Measurements from ENCODE around the gene GRIK3. TPM values are rescaled to one million over a fixed set of nuclear protein-coding genes. Genes with fewer than 3 reads are reported as not detected.

GRIK3 gene
- polyA plus RNA-seq, 2 of the 4 experiments (the other 2 are of a cell fraction): not detected

DNA sequence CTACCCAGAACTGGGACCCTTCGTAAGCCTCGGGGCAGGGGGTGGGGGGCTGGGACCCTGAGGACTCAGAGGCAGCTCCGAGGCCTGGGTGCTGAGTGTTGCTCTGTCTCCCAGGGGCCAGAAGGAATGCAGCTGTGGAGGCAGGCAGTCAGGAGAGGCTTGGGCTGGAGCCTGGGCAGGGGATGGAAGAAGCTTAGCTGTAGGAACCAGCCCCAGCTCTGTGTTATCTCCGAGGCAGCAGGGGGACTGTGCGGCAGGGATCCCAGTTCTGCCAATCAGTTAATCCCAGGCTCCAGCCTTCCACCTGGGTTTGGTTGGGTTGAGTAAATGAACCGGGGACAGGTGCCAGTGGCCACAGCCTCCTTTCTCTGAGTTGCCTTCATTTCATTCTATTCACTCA lies 8.2 kb upstream of the GRIK3 start:
- WGBS (ENCODE audit: missing lambda C conversion rate): 0% methylated on average over 2 of the region's 6 CpGs
- no peak for ATAC-seq

DNA sequence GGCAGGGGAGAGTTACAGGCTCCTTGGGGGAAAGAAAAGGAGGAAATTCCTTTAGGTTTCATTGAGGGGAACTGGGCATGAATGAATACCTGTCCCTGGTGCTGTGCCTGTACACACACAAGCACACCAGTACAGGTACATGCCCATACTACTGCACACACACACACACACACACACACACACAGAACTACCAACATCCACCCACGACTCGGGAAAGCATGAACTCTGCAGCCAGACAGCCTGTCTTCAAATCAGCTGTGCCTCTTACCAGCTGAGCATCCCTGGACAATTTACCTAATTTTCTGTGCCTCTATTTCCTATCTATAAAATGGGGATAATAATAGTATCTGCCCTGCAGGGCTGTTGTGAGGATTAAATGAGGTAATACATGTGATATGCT lies 7.2 kb upstream of the GRIK3 start:
- no peak overlapping the region for H3K4me2 ChIP-seq
- H3K9me3 ChIP-seq: no peaks in the 10 kb centered on the region
- POLR2A ChIA-PET: no interaction called here
- WGBS (ENCODE audit: missing lambda C conversion rate): 13% methylated on average over 2 of the region's 2 CpGs
- H3K4me3 ChIP-seq: no peak overlapping the region
- H3K27ac ChIP-seq: no peak overlapping the region
- no peak for TF ChIP-seq SMC3 (IDR thresholded peaks at IDR 0.05)
- no peak for TF ChIP-seq FOSL2 (IDR thresholded peaks at IDR 0.05)
- no peak for TF ChIP-seq FOSL2 (CRISPR knock-in tag; IDR thresholded peaks at IDR 0.05)
- FAIRE-seq: no peak
- ATAC-seq: no peak
- H3K4me1 ChIP-seq: no peaks in the 10 kb centered on the region
- DNase-seq (ENCODE audit: low read depth in 1 of 2, low spot score in 1 of 2): no peak
- CTCF ChIA-PET: no interaction called here

More for the DNA sequence above, 8.2 kb upstream of the GRIK3 start:
- FAIRE-seq (no peak), DNase-seq (ENCODE audit: low read depth in 1 of 2, low spot score in 1 of 2) (no peak)
- Histone ChIP-seq H3K4me1 (no peaks in the 10 kb centered on the region), H3K27ac (no peak overlapping the region), H3K4me2 (no peak overlapping the region), H3K9me3 (no peaks in the 10 kb centered on the region), H3K4me3 (no peak overlapping the region)
- ChIA-PET POLR2A (no interaction called here), CTCF (interaction anchor here (0.7 kb wide), 1 partner anchor 462 kb away, joined by 3 read pairs; no protein-coding TSS in a partner anchor)
- no peak for TF ChIP-seq GATA3 (IDR thresholded peaks at IDR 0.05; ENCODE audit: borderline replicate concordance)
- TF ChIP-seq, protein P1, sequence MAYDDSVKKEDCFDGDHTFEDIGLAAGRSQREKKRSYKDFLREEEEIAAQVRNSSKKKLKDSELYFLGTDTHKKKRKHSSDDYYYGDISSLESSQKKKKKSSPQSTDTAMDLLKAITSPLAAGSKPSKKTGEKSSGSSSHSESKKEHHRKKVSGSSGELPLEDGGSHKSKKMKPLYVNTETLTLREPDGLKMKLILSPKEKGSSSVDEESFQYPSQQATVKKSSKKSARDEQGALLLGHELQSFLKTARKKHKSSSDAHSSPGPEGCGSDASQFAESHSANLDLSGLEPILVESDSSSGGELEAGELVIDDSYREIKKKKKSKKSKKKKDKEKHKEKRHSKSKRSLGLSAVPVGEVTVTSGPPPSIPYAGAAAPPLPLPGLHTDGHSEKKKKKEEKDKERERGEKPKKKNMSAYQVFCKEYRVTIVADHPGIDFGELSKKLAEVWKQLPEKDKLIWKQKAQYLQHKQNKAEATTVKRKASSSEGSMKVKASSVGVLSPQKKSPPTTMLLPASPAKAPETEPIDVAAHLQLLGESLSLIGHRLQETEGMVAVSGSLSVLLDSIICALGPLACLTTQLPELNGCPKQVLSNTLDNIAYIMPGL (CRISPR knock-in tag; IDR thresholded peaks at IDR 0.05; ENCODE audit: borderline replicate concordance): no peak
- TF ChIP-seq SREBF2 (IDR thresholded peaks at IDR 0.05): no peak
- no peak for TF ChIP-seq FOSL2 (IDR thresholded peaks at IDR 0.05)
- TF ChIP-seq FOSL2 (CRISPR knock-in tag; IDR thresholded peaks at IDR 0.05): no peak
- TF ChIP-seq RFX5 (IDR thresholded peaks at IDR 0.05): no peak
- TF ChIP-seq CHD4 (IDR thresholded peaks at IDR 0.05; ENCODE audit: borderline replicate concordance): no peak
- no peak for TF ChIP-seq JUN (IDR thresholded peaks at IDR 0.05)
- TF ChIP-seq RARB (CRISPR knock-in tag; IDR thresholded peaks at IDR 0.05): no peak
- TF ChIP-seq NPAS2 (CRISPR knock-in tag; IDR thresholded peaks at IDR 0.05; ENCODE audit: borderline replicate concordance): no peak
- no peak for TF ChIP-seq MAZ (IDR thresholded peaks at IDR 0.05; ENCODE audit: borderline replicate concordance, low read depth, low read length)

DNA sequence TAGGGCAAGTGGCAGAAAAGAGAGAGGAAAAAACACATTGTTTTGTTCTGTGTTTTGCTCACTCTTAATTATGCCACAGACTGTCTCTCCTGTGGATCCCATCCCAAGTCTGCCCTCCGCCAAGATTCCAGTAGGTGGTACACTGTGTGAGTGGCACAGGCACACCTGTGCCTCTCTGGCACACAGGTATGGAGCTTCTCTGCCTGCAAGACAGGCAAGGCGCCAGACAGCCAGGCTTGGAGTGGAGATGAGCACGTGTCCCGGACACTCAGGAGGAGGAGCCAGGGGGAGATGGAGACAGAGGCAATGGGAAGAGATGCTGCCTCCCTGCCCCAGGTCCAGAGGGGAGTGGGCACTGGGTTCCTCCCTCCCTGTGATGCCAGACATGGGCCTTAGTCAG lies 6.5 kb upstream of the GRIK3 start:
- WGBS (ENCODE audit: missing lambda C conversion rate): 4% methylated on average over 4 of the region's 4 CpGs
- TF ChIP-seq BHLHE40 (IDR thresholded peaks at IDR 0.05; ENCODE audit: low read depth, low read length) (no peak), SREBF2 (IDR thresholded peaks at IDR 0.05) (no peak), FOSL2 (IDR thresholded peaks at IDR 0.05) (no peak), FOSL2 (CRISPR knock-in tag; IDR thresholded peaks at IDR 0.05) (no peak), JUN (IDR thresholded peaks at IDR 0.05) (no peak), KDM1A (IDR thresholded peaks at IDR 0.05; ENCODE audit: low read depth) (no peak)
- TF ChIP-seq, protein P2, sequence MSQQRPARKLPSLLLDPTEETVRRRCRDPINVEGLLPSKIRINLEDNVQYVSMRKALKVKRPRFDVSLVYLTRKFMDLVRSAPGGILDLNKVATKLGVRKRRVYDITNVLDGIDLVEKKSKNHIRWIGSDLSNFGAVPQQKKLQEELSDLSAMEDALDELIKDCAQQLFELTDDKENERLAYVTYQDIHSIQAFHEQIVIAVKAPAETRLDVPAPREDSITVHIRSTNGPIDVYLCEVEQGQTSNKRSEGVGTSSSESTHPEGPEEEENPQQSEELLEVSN (IDR thresholded peaks at IDR 0.05; ENCODE audit: borderline replicate concordance, low read depth): no peak
- POLR2A ChIA-PET: no interaction called here
- H3K27ac ChIP-seq: no peak overlapping the region
- FAIRE-seq: no peak
- no peak overlapping the region for H3K4me3 ChIP-seq
- H3K4me2 ChIP-seq: no peak overlapping the region
- H3K9me3 ChIP-seq: no peaks in the 10 kb centered on the region
- DNase-seq (ENCODE audit: low read depth in 1 of 2, low spot score in 1 of 2): no peak
- CTCF ChIA-PET: interaction anchor here (0.7 kb wide), 1 partner anchor 463 kb away, joined by 3 read pairs; no protein-coding TSS in a partner anchor
- ATAC-seq: no peak
- no peaks in the 10 kb centered on the region for H3K4me1 ChIP-seq

DNA sequence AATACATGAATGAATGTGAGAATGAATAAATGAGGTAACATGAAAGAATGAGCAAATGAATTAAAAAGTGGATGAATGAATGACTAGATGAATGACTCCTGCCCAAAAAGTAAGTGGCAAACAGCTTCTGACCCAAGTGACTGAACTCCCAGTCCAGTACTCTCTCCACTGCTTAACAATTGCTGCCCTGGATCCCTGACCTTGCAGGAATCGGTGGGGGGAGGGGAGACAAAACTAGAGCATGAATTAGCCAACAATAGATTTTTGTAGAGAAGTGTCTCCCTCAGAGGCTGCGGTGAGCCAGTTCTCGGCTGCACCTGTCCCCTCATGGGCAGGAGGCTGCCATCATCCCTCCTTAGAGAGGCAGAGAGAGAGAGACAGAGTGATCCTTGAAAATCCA lies 5.9 kb upstream of the GRIK3 start:
- Histone ChIP-seq H3K9me3 (no peaks in the 10 kb centered on the region), H3K4me1 (no peaks in the 10 kb centered on the region), H3K4me2 (no peak overlapping the region), H3K27ac (no peak overlapping the region), H3K4me3 (no peak overlapping the region)
- FAIRE-seq (no peak), ATAC-seq (no peak), DNase-seq (ENCODE audit: low read depth in 1 of 2, low spot score in 1 of 2) (no peak)
- CTCF ChIA-PET: interaction anchor here (0.7 kb wide), 1 partner anchor 463 kb away, joined by 3 read pairs; no protein-coding TSS in a partner anchor
- TF ChIP-seq POLR2AphosphoS2 (conservative IDR thresholded peaks at IDR 0.05; ENCODE audit: low read length): no peak
- no peak for TF ChIP-seq HOXA7 (CRISPR knock-in tag; IDR thresholded peaks at IDR 0.05)
- TF ChIP-seq, protein P1 (CRISPR knock-in tag; IDR thresholded peaks at IDR 0.05; ENCODE audit: borderline replicate concordance): no peak
- TF ChIP-seq KDM5A (IDR thresholded peaks at IDR 0.05): no peak
- TF ChIP-seq JUN (IDR thresholded peaks at IDR 0.05): no peak
- no peak for TF ChIP-seq EHF (CRISPR knock-in tag; IDR thresholded peaks at IDR 0.05)
- TF ChIP-seq SMC3 (IDR thresholded peaks at IDR 0.05): no peak
- TF ChIP-seq CHD4 (IDR thresholded peaks at IDR 0.05; ENCODE audit: borderline replicate concordance): no peak
- TF ChIP-seq TFCP2L1 (CRISPR knock-in tag; IDR thresholded peaks at IDR 0.05): no peak
- no peak for TF ChIP-seq MYC (IDR thresholded peaks at IDR 0.05; ENCODE audit: borderline replicate concordance, low read length)
- TF ChIP-seq, protein P3, sequence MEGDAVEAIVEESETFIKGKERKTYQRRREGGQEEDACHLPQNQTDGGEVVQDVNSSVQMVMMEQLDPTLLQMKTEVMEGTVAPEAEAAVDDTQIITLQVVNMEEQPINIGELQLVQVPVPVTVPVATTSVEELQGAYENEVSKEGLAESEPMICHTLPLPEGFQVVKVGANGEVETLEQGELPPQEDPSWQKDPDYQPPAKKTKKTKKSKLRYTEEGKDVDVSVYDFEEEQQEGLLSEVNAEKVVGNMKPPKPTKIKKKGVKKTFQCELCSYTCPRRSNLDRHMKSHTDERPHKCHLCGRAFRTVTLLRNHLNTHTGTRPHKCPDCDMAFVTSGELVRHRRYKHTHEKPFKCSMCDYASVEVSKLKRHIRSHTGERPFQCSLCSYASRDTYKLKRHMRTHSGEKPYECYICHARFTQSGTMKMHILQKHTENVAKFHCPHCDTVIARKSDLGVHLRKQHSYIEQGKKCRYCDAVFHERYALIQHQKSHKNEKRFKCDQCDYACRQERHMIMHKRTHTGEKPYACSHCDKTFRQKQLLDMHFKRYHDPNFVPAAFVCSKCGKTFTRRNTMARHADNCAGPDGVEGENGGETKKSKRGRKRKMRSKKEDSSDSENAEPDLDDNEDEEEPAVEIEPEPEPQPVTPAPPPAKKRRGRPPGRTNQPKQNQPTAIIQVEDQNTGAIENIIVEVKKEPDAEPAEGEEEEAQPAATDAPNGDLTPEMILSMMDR (IDR thresholded peaks at IDR 0.05): no peak
- no peak for TF ChIP-seq EHMT2 (IDR thresholded peaks at IDR 0.05; ENCODE audit: low read depth)
- POLR2A ChIA-PET: no interaction called here
- 0% methylated on average over 3 of the region's 3 CpGs for WGBS (ENCODE audit: missing lambda C conversion rate)
